Choroid plexus epithelial cell (primary cell): ENCODE measurements around the gene SMG6.
A peak's percentile ranks its signal among the peaks of the same experiment; 100 is the strongest.

Experiments used
- DNase-seq: peaks from one replicate; pipeline ENCODE4 v3.0.0-alpha.2; 2010; ENCODE audit warnings: low read depth
- H3K4me3 ChIP-seq: 2 replicates; pipeline ENCODE4 v1.5.1; 2011; ENCODE audit warnings: low read depth, mild to moderate bottlenecking, control low read depth, low read length, moderate library complexity
- CTCF ChIP-seq: conservative IDR thresholded peaks from 2 replicates; pipeline ENCODE4 v1.5.1; 2011; ENCODE audit warnings: low read depth, mild to moderate bottlenecking, control low read depth, inconsistent platforms, low read length, moderate library complexity

The SMG6 gene

DNA sequence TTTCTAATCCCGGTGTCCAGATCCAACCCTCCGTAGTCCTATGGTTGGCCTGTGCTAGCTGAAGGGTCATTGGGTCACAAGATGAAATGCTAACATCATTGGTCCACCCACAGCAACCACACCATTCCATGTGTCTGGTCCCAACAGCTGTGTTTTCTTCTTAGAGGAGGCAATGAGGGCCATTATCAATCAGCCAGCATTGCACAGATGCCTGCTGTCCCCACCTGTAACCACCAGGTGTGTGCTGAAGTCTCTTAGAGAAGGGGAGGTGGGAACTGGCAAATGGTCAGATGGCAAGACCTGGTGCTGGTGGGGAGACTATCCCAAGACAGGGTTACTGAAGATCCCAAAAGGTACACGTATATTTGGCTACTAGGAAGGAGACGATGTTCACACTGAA lies 211.3 kb downstream of the SMG6 start:
- TF ChIP-seq CTCF, result no peak
- no peak for DNase-seq
- no peak overlapping the region for H3K4me3 ChIP-seq

DNA sequence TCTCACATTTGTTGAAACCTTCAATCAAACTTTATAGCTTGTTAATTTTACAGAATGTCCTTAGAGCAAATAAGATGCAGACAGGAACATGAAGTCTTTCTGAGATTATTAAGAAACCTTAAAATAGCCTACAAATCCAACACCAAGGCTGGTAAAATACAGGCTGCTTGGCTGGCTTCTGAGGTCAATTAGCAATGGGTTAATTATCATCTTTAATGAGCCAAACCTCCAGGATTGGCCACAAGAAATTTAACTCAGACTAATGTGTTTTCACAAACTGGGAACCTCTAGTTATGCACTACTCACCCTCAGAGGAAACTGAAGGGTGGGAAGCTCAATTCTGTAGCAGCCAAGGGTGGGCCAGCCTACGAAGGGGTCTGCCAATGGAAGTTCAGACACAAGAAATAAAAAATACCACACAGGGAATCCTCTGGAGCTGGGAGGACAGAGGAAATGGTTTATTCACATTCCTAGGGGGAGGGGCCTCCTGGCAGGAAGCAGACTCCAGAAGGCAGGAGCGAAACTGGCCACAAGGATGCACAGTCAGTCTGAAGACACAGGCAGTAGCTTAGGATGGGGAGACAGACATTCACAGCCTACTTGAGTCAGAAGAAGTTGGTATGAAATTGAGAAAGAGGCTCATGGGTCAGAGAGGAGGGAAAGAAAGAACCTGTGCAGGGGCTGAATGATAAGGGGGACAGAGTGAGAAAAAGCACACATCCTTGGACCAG lies 212.6 kb downstream of the SMG6 start:
- no peak overlapping the region for H3K4me3 ChIP-seq

GRCh38 chr17:2090210-2090641 lies 213.4 kb downstream of the SMG6 start:
- DNase-seq, result no peak
- no peak overlapping the region for H3K4me3 ChIP-seq
- TF ChIP-seq CTCF, result no peak

More for the DNA sequence above, 212.6 kb downstream of the SMG6 start:
- DNase-seq, result peak; percentile 96
- TF ChIP-seq CTCF, result peak; percentile 68

DNA sequence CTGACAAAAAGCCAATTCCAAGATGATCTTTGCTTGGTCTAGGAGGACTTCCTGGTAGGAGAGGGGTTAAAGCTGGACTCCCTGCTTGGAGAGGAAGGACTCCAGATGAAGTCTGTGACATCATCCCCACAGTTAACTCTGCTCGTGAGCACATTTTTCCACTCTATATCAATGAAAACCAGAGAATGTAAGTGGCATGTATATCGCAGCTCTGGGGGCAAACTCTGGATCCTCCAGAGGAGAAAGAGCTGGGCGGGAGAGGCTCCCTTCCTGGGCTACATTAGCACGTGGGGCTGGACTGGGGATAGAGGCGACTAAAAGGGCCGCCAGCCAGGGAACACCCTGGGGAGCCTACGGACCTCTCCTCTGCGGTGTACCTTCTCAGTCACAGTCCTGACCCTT lies 214.6 kb downstream of the SMG6 start:
- DNase-seq, result peak; percentile 79
- peak overlapping the region; percentile 33 for H3K4me3 ChIP-seq
- TF ChIP-seq CTCF, result no peak

DNA sequence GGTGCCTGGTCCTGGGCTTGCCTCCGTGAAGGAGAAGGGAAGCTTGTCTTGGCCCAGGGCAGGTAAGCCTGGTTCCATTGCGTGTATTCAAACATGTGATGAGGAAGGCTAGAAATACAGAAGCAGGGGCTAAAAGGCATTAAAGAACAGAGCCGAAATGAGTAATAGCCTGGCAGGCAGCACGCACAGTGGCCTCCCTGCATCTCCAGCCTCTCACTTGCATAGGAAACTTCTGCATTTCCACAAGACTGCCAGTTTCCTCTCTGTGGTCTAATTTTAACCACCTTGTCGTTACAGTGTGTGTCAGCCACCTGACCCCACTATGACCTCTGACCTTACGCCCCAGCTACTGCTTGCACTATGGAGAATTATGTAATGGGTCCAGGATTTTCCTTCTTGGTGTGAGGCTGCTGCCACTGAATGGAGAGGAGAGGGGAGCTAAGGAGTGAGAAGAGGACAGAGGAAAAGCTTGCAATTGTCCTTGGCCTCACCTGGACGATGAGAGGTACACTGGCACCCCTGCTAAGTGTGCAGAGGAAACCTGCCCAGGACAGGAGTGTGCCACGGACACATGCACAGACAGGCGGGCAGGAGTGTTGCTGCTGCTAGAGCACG lies 215.9 kb downstream of the SMG6 start:
- no peak overlapping the region for H3K4me3 ChIP-seq
- TF ChIP-seq CTCF, result no peak
- DNase-seq, result peak; percentile 66

DNA sequence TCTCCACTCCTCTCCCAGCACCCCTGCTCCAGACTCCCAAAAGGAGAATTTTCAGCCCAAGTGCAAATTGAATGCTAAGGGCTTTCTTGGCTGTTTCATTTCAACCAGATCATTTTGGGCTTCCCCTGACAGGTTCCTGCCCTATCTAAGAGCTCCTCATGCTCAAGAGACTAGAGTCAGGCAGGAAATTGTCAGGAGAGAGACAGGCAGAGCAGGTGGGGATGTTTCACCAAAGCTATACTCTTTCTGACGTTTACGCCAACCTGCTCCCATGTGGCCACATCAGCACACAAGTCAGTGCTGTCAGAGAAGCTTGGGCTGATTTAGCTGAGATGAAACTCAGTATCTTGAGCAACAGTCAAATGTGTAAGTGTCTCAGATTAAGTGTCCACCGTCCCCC lies 217.3 kb downstream of the SMG6 start:
- no peak overlapping the region for H3K4me3 ChIP-seq
- TF ChIP-seq CTCF, result no peak
- DNase-seq, result no peak

DNA sequence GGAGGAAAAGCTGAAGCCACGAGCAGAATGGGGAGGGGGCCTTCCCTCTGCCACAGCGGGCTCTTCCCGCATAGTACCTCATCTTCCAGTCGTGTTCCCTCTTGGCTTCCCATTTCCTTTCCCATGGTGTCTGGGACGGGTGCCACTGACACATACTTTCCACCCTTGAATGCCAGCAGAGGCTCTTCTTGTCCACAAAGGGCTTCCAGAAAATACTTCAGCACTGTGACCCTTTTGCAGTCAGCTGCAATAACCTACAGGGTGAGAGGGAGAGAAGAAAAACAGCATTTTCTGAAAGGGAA lies 218.0 kb downstream of the SMG6 start:
- peak; percentile 52 for DNase-seq
- H3K4me3 ChIP-seq, result no peak overlapping the region
- no peak for TF ChIP-seq CTCF
